ENCODE data around the gene TSPAN18. TPM values are rescaled to one million over a fixed set of nuclear protein-coding genes. Genes with fewer than 3 reads are reported as not detected.

The TSPAN18 gene
- total and polyA plus RNA-seq, 10 of the 15 experiments (the other 5 are each of a cell fraction or from before 2014, with no cell fraction given), result 0.02 to 0.77 (median 0.13) TPM; not detected in 1

DNA sequence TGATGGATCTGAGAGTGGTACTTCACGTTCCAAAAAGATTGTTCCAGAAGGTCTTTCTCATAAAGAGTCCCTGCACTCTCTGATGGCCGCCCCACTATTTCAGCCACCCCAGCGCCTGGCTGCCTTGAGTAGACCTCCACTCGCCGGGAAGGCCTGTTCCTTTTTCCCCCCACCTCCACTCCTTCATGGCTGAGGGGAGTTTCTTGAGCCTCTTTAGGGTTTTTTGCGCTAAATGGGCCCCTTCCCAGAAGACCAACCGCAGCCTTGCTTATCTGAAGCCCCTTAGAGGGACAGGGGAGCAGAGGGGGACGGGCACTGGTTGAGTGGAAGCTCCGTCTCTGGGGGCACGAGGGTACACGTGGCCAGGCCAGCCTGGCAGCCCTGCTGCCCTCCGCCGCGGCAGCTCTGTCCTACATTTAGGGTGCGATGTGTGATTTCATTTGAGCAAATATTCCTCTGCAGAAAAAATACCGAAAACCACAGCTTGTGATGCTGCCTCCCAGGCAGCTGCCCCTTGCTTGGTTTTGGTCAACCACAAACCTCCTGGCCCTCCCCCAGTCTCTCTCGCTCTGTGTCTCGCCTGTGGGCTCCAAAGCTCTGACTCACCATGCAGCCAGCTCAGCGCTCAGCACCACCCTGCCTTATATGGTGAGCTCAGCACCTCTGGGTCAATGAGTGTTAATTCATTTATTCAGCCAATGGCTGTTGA is 135.2 kb downstream of the TSPAN18 start (continued):
- peak; percentile 82 for TF ChIP-seq CREM (IDR thresholded peaks at IDR 0.05; ENCODE audit: low read depth)
- TF ChIP-seq, protein P1, sequence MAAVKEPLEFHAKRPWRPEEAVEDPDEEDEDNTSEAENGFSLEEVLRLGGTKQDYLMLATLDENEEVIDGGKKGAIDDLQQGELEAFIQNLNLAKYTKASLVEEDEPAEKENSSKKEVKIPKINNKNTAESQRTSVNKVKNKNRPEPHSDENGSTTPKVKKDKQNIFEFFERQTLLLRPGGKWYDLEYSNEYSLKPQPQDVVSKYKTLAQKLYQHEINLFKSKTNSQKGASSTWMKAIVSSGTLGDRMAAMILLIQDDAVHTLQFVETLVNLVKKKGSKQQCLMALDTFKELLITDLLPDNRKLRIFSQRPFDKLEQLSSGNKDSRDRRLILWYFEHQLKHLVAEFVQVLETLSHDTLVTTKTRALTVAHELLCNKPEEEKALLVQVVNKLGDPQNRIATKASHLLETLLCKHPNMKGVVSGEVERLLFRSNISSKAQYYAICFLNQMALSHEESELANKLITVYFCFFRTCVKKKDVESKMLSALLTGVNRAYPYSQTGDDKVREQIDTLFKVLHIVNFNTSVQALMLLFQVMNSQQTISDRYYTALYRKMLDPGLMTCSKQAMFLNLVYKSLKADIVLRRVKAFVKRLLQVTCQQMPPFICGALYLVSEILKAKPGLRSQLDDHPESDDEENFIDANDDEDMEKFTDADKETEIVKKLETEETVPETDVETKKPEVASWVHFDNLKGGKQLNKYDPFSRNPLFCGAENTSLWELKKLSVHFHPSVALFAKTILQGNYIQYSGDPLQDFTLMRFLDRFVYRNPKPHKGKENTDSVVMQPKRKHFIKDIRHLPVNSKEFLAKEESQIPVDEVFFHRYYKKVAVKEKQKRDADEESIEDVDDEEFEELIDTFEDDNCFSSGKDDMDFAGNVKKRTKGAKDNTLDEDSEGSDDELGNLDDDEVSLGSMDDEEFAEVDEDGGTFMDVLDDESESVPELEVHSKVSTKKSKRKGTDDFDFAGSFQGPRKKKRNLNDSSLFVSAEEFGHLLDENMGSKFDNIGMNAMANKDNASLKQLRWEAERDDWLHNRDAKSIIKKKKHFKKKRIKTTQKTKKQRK (IDR thresholded peaks at IDR 0.05; ENCODE audit: low read depth, low read length), result no peak
- peak; percentile 22; the same call in 1 of the 2 replicates for TF ChIP-seq ZNF207 (IDR thresholded peaks at IDR 0.05; ENCODE audit: borderline replicate concordance)
- no peak for TF ChIP-seq RAD51 (IDR thresholded peaks at IDR 0.05)
- TF ChIP-seq IRF4 (IDR thresholded peaks at IDR 0.05; ENCODE audit: low read depth, low read length), result peak; percentile 54
- no peak for TF ChIP-seq ZNF217 (IDR thresholded peaks at IDR 0.05)
- peak; percentile 93 for TF ChIP-seq NBN (IDR thresholded peaks at IDR 0.05)
- peak; percentile 87 for TF ChIP-seq IKZF1 (conservative IDR thresholded peaks at IDR 0.05)
- TF ChIP-seq FOXK2 (IDR thresholded peaks at IDR 0.05), result no peak
- TF ChIP-seq GATAD2B (conservative IDR thresholded peaks at IDR 0.05; ENCODE audit: low read depth), result 0 out of 2 replicates have a peak, but pooled peaks have one; percentile 70
- TF ChIP-seq, protein P2, sequence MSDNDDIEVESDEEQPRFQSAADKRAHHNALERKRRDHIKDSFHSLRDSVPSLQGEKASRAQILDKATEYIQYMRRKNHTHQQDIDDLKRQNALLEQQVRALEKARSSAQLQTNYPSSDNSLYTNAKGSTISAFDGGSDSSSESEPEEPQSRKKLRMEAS (IDR thresholded peaks at IDR 0.05; ENCODE audit: low read depth, low read length), result no peak
- TF ChIP-seq, protein P3, sequence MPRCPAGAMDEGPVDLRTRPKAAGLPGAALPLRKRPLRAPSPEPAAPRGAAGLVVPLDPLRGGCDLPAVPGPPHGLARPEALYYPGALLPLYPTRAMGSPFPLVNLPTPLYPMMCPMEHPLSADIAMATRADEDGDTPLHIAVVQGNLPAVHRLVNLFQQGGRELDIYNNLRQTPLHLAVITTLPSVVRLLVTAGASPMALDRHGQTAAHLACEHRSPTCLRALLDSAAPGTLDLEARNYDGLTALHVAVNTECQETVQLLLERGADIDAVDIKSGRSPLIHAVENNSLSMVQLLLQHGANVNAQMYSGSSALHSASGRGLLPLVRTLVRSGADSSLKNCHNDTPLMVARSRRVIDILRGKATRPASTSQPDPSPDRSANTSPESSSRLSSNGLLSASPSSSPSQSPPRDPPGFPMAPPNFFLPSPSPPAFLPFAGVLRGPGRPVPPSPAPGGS (IDR thresholded peaks at IDR 0.05; ENCODE audit: borderline replicate concordance, insufficient read depth, low read depth, low read length, poor library complexity, severe bottlenecking), result peak; percentile 86
- peak; percentile 86 to 91 for TF ChIP-seq BHLHE40 (IDR thresholded peaks at IDR 0.05; ENCODE audit: borderline replicate concordance in 1 of 2, low read depth in 2 of 2, low read length in 1 of 2)
- TF ChIP-seq NFYB (IDR thresholded peaks at IDR 0.05; ENCODE audit: insufficient read depth, low read depth, low read length), result peak; percentile 88; the same call in 1 of the 2 replicates
- peak; percentile 68 for TF ChIP-seq CREB1 (IDR thresholded peaks at IDR 0.05; ENCODE audit: low read depth)
- 0 out of 2 replicates have a peak, but pooled peaks have one; percentile 61 for TF ChIP-seq CBX5 (IDR thresholded peaks at IDR 0.05; ENCODE audit: low read depth)
- peak; percentile 62 for TF ChIP-seq MEF2B (IDR thresholded peaks at IDR 0.05; ENCODE audit: partially characterized antibody, poor library complexity, severe bottlenecking)
- TF ChIP-seq EGR1 (IDR thresholded peaks at IDR 0.05; ENCODE audit: borderline replicate concordance in 1 of 2, low read depth in 2 of 2, low read length in 2 of 2), result no peak
- TF ChIP-seq LARP7 (IDR thresholded peaks at IDR 0.05), result no peak
- peak; percentile 84 for TF ChIP-seq ATF7 (IDR thresholded peaks at IDR 0.05; ENCODE audit: low read depth)
- TF ChIP-seq POLR2AphosphoS5 (IDR thresholded peaks at IDR 0.05; ENCODE audit: low read length), result no peak
- TF ChIP-seq CEBPB (IDR thresholded peaks at IDR 0.05; ENCODE audit: borderline replicate concordance in 1 of 2, low read depth in 2 of 2, low read length in 2 of 2), result 0 out of 4 replicates have a peak, but pooled peaks of 1 of the 2 experiments have one; percentile 12
- 0 out of 2 replicates have a peak, but pooled peaks have one; percentile 18 for TF ChIP-seq RCOR1 (conservative IDR thresholded peaks at IDR 0.05; ENCODE audit: low read depth, low read length)
- peak; percentile 93 for TF ChIP-seq EED (IDR thresholded peaks at IDR 0.05; ENCODE audit: low read depth)
- TF ChIP-seq SPI1 (IDR thresholded peaks at IDR 0.05; ENCODE audit: borderline replicate concordance, insufficient read depth, low read depth, low read length), result no peak
- no peak for TF ChIP-seq KDM1A (IDR thresholded peaks at IDR 0.05; ENCODE audit: borderline replicate concordance)
- peak; percentile 53; the same call in 1 of the 2 replicates for TF ChIP-seq JUND (IDR thresholded peaks at IDR 0.05; ENCODE audit: low read depth, low read length)
